GM12873 (cell line): ENCODE data around the gene CNPY1.

Experiments used
- TF ChIP-seq, protein P1 (sequence below): IDR thresholded peaks from 2 replicates; pipeline ENCODE4 v1.5.1; 2012; ENCODE audit warnings: low read depth, mild to moderate bottlenecking, moderate library complexity, low read length, control low read depth; ENCODE audit not compliant: insufficient read depth; ENCODE audit errors: missing control alignments

Gene CNPY1

DNA sequence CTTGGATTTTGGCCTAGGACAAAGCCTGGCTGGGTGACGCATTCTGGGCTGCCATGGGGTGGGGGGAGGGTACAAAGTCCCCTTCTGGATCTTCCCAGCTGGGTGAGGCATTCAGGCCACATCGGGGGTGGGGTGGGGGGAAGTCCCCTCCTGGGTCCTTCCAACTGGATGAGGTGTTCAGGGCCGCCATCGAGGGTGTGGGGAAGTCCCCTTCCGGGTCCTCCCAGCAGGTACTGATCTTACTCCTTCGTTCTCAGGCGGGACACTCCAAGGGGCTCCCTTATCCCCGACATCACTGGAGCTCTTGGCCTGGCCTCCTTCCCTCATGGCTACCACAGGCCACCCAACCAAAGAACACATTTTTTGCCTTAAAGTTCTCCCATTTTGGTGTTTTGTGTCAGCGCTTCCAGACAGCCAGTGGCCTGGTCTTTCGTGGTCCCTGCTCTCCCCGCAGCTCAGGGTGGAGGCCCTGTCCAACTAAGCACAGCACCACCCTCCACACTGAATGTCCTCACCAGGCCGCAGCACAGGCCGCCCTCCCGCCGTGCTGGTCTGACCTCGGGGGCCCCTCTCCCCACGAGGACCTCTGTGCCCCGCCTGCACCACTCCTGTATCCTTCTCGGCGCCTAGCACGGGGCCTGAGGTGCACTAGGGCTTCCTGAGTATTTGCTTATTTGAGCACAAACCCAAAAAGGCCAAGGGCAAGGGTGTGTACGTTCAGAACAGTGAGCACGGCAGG lies 49.9 kb downstream of the CNPY1 start:
- TF ChIP-seq, protein P1, sequence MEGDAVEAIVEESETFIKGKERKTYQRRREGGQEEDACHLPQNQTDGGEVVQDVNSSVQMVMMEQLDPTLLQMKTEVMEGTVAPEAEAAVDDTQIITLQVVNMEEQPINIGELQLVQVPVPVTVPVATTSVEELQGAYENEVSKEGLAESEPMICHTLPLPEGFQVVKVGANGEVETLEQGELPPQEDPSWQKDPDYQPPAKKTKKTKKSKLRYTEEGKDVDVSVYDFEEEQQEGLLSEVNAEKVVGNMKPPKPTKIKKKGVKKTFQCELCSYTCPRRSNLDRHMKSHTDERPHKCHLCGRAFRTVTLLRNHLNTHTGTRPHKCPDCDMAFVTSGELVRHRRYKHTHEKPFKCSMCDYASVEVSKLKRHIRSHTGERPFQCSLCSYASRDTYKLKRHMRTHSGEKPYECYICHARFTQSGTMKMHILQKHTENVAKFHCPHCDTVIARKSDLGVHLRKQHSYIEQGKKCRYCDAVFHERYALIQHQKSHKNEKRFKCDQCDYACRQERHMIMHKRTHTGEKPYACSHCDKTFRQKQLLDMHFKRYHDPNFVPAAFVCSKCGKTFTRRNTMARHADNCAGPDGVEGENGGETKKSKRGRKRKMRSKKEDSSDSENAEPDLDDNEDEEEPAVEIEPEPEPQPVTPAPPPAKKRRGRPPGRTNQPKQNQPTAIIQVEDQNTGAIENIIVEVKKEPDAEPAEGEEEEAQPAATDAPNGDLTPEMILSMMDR: no peak

DNA sequence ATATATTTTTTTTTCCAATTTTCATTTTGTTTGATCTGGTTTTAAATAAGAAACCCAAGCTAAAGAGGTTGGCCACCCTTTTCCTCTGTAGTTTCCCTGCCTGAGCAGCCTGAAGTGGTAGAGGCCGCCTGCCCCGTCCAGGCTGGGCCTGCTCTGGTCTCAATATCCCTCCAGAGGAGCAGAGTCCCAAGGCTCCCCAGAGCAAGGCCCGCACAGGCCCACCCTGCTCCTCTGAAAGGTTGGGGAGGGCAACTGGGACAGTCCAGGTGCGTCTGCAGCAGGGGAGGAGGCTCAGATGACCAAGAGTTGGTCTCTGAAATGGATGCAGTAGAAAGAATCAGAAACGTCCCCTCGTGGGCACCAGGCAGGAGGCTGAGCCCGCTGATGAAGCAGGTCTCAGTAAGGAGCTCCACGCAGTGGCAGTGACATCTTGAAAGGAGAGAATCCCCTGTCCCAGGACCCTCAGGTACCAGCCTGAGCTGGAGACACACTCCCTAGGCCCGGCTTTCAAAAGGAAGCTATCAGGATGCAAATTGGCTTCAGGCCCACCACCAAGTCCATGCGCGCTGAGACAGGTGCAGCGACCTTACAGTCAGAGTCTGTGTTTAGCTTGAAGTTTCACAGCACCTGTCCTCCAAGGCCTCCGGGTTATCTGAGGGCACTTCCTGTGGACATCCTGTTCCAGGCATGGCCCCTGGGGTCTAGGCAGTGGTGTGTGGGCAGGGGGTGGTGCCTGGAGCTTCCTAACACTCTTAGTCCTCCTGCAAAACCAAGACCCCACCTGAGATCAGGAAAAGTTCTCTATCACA lies 50.7 kb downstream of the CNPY1 start:
- TF ChIP-seq, protein P1: no peak

DNA sequence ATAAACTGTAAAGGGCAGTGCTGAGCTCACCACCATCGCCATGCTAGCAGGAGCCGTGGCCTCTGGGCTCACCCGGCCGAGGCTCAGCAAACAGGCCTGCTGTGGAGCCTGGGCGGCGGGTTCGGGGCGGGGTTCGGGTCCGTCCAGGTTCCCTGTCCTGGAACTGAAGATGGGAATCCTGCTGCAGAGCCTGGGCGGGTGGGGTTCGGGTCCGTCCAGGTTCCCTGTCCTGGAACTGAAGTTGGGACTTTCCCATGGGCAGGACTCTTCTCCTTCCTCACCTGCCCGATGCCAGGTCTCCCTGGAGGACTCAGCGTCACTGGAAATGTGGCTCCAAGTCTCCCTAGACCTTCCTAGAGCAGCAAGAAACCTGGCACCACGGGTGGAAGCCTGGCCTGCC lies 51.8 kb downstream of the CNPY1 start:
- TF ChIP-seq, protein P1: no peak

DNA sequence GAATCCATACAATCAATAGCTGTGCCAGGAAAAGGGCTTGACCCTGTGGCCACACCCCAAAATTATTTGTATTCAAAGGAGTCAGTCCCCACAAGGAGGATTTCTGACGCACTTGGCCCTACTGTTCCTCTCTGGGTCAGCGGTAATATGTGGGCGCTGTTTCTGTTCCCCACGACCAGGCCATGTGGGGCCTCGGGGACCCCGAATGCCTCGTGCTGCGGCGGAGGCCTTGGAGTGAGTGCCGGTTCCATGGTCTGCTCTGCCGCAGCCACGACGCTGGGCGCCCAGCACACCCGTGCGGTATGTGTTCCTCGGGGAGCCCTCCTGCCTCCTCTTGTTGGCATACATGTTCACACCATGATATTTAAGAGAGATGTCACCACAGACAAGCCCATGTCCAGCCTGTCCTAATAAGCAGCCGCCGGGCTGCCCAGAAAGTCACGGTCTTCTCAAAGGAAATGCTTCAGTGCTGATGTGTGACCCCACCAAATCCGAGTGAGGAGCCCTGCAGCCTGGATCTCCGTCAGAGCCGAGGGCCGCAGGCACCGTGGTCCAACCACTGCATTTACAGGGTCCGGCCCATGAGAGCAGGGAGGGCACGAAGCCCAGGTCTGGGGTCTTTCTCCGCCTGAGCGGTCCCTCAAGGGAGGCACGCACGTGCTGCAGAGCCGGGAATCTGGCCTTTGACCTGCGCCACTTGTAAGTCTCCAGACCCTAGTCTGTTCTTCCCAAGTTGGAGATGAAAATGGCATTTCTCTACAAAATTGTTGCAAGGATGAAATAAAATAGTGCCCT lies 52.4 kb downstream of the CNPY1 start:
- TF ChIP-seq, protein P1: no peak

DNA sequence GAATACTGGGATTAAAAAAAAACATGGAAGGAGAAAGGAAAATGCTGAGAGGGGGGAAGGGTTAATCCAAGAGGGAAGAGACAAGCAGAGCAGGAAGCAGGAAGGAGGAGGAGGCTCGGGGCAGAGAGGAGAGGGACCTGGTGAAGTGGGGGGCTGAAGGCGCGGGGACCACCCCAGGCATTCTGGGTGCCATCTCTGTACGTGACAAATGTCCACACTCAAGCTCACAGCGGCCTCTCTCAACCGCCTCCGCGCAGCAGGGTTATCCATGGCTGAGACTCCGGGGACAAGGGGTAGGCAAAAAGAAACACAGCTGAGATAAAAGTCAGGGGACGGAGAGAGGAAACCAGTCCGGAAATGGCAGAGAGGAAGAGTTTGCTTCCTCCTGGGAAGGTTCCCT lies 54.5 kb downstream of the CNPY1 start:
- TF ChIP-seq, protein P1: no peak

DNA sequence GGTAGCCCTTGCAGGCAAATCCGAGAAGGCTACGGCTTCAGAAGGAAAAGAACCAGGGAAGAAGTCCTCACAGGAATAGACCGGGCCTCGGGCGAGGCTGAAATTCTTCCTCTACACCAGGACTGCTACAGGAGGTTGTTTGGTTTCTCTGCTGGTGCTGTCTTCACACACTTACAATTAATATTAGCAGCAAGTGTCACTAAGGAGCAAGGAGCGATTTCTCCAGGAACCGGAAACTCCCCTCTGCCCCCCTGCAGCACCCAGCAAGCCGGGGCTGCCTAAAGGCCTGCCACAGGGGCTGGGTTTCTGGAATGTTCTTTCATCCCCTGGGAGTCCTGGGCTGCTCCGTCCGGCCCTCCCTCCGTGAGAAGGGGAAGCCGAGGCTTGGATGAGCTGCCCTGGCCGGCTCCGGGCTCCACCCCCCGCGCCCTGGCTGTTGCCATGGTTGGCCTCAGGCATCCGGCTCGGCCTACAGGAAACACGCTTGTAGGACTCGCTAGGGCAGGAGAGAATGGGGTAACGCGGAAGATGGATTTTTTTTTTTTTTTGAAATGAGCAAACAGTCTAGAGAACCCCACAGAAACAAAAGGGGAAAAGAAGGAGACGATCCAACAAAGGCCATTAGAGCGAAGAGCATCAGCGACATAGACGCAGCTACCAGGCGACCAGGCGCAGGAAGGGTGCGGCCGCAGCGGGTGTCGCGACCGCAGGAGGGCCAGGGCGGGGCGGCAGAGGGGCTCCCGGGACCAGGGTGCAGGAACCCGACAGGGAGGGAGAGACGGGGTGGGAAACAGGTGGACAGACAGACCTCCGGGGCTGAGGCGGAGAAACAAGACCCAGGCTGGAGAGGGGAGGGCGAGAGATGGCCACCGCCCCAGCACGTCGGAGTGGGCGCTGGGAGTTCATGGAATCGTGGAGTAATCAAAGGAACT lies 55.4 kb downstream of the CNPY1 start:
- TF ChIP-seq, protein P1: no peak
